GM04503 (cell line): ENCODE results near the gene CYP3A7.
"Not testable (repeated sequence)": the region's sequence is repeated elsewhere in the genome, so short reads cannot be mapped to it uniquely, and the experiment has no call there.

Source experiments
- DNase-seq: peaks from one replicate; pipeline ENCODE4 v3.0.0-alpha.2; 2012; ENCODE audit warnings: low read depth

CYP3A7 gene

DNA sequence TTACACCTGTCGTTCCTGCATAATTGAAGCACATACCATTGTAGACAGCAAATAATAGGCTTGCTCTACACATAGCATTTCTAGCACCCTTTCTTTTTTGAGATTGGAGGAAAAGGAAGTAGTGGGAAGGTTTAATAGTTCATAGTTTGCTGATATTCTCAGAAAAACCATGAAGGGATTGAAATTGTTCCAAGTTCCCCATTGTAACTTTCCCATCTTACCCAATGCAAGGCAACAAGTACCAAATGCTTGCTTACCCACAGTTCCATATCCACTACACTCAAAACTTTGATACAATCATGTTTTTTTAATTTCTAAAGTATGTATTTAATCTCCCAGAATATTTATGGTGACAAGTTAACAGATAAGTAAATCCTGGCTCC is 69.0 kb downstream of the CYP3A7 start:
- no peak for DNase-seq

DNA sequence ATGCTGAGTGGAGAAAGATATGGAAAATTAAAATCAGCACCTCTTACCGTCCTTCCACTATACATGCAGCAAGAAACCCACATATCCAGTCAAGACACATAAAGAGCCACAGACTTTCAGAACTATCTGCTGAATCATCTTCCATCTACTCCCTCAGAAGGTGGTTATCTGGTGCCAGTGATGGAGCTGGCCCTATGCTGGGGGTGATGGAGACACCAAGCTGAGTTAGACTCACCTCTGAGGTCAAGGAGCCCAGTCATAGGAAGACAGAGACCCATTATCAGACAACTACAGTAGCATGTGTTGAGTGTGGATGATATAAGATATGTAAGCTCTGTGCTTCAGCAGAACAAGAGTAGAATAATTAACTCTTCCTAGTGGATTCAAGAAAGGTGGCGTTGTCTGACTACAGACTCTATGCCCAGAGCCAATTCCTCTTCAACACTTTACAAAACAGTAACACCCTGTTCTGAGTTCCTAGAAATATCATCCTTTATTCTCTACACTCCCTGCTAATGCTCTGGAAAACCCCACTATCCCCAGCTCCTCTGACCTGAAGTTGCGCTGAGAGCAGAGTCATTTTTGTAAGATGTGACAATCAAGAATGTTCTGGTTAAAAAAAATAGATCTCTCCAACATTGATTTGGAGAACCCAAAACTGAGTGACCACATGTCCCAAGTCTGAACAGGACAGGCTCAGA is 69.5 kb downstream of the CYP3A7 start:
- DNase-seq, result no peak

GRCh38 chr7:99657879-99658278 is 77.1 kb downstream of the CYP3A7 start:
- DNase-seq, result not testable (repeated sequence)
